OCI-LY3 (cell line): Measurements from ENCODE around the gene SESN1.
A peak's percentile ranks its signal among the peaks of the same experiment; 100 is the strongest.

ENCODE experiments used
- EZH2phosphoT487 ChIP-seq: fragments of 200-600 bp; shearing (Covaris generic); IDR thresholded peaks from 2 replicates; pipeline ENCODE4 v1.6.1; 2018; ENCODE audit warnings: antibody characterized with exemption, mixed run types, low read depth
- TF ChIP-seq, protein P1 (sequence below): fragments of 200-600, 300-600 bp; sonication (generic); IDR thresholded peaks from 2 replicates; pipeline ENCODE4 v1.5.1; 2014; ENCODE audit warnings: antibody characterized with exemption, low read length, low read depth

DNA sequence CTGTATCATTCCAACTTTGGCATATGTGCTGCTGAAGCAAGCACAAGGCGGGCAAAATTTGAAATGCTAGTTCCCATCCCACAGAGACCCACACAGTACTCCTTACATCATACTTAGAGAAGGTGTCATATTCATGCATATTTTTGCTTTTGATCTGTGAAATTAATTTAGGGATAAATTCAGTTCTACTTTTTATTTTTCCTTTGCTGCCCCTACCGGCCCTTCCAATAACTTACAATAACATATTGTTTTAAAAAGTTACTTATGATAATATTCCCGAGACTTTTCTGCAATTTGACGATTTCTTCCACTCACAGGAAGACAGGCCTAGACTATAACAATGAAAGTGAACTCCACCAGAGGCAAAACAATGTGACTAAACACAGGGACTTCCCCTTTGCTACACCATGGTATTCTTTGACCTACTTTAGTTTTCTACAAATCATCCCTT lies 35.0 kb downstream of the SESN1 start:
- TF ChIP-seq, protein P1, sequence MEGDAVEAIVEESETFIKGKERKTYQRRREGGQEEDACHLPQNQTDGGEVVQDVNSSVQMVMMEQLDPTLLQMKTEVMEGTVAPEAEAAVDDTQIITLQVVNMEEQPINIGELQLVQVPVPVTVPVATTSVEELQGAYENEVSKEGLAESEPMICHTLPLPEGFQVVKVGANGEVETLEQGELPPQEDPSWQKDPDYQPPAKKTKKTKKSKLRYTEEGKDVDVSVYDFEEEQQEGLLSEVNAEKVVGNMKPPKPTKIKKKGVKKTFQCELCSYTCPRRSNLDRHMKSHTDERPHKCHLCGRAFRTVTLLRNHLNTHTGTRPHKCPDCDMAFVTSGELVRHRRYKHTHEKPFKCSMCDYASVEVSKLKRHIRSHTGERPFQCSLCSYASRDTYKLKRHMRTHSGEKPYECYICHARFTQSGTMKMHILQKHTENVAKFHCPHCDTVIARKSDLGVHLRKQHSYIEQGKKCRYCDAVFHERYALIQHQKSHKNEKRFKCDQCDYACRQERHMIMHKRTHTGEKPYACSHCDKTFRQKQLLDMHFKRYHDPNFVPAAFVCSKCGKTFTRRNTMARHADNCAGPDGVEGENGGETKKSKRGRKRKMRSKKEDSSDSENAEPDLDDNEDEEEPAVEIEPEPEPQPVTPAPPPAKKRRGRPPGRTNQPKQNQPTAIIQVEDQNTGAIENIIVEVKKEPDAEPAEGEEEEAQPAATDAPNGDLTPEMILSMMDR: peak; percentile 32; the same call in 1 of the 2 replicates
- TF ChIP-seq EZH2phosphoT487: no peak
